ENCODE measurements around the gene SGO2.

- no peak for TF ChIP-seq GATA2 (IDR thresholded peaks at IDR 0.05; ENCODE audit: low read depth, low read length)
- TF ChIP-seq GATA3 (IDR thresholded peaks at IDR 0.05; ENCODE audit: low read depth, low read length) = no peak
Measured at GRCh38 chr2:200584639-200585038, 58.6 kb downstream of the SGO2 start.

Measured in SH-SY5Y (cell line).